ENCODE results near the gene ABCC1.

DNA sequence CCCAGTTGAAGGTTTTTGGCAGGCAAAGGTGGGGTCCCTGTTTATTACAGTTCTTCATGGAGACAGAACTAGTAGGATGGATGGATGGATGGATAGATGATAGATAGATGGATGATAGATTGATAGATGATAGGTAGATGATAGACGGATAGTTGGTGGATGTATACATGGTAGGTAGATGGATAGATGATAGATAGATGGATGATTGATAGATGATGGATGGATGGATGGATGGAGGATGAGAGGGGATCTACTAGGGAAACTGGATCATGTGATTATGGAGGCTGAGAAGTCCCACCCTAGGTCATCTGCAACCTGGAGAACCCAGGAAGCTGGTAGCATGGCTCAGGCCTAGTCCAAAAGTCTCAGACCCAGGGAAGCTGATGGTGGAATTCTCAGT lies 88.6 kb downstream of the ABCC1 start:
- TF ChIP-seq CEBPB (IDR thresholded peaks at IDR 0.05; ENCODE audit: low read depth, low read length) (no peak), MXI1 (IDR thresholded peaks at IDR 0.05; ENCODE audit: borderline replicate concordance, low read depth, low read length) (no peak), NFE2L2 (IDR thresholded peaks at IDR 0.05; ENCODE audit: low read depth, low read length) (no peak), RAD21 (IDR thresholded peaks at IDR 0.05; ENCODE audit: low read length) (no peak), MAZ (IDR thresholded peaks at IDR 0.05; ENCODE audit: borderline replicate concordance, low read depth, low read length) (no peak), POLR2A (IDR thresholded peaks at IDR 0.05; ENCODE audit: low read depth, low read length) (no peak), RFX5 (IDR thresholded peaks at IDR 0.05; ENCODE audit: low read depth, low read length) (no peak), RCOR1 (IDR thresholded peaks at IDR 0.05; ENCODE audit: insufficient replicate concordance, low read length) (no peak), FOS (IDR thresholded peaks at IDR 0.05; ENCODE audit: low read depth, low read length) (no peak), MAFK (IDR thresholded peaks at IDR 0.05; ENCODE audit: low read depth, low read length) (no peak)
- TF ChIP-seq, protein P1, sequence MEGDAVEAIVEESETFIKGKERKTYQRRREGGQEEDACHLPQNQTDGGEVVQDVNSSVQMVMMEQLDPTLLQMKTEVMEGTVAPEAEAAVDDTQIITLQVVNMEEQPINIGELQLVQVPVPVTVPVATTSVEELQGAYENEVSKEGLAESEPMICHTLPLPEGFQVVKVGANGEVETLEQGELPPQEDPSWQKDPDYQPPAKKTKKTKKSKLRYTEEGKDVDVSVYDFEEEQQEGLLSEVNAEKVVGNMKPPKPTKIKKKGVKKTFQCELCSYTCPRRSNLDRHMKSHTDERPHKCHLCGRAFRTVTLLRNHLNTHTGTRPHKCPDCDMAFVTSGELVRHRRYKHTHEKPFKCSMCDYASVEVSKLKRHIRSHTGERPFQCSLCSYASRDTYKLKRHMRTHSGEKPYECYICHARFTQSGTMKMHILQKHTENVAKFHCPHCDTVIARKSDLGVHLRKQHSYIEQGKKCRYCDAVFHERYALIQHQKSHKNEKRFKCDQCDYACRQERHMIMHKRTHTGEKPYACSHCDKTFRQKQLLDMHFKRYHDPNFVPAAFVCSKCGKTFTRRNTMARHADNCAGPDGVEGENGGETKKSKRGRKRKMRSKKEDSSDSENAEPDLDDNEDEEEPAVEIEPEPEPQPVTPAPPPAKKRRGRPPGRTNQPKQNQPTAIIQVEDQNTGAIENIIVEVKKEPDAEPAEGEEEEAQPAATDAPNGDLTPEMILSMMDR (conservative IDR thresholded peaks at IDR 0.05; ENCODE audit: low read depth, low read length), result no peak

Data from IMR-90 (cell line).